Measurements from ENCODE around the gene NTRK1. TPM values are rescaled to one million over a fixed set of nuclear protein-coding genes. Genes with fewer than 3 reads are reported as not detected.
A peak's percentile ranks its signal among the peaks of the same experiment; 100 is the strongest.

NTRK1 gene
- total RNA-seq, 3 donors from 2014 or later: 0.16 to 4.9 (median 0.73) TPM

GRCh38 chr1:156897078-156897825 lies 36.6 kb downstream of the NTRK1 start:
- Histone ChIP-seq H3K27me3 (peaks cover 0 to 12% of the 10 kb centered on the region in 2 donors), H3K4me1 (peaks cover 0 to 9% of the 10 kb centered on the region in 2 donors), H3K4me3 (peak overlapping the region in 2 of 3 donors; percentile 16 to 40), H3K27ac (peak overlapping the region; percentile 68 to 97), H3K9me3 (no peaks in the 10 kb centered on the region), H3K36me3 (no peaks in the 10 kb centered on the region)
- DNase-seq (ENCODE audit: low spot score in 2 of 2): no peak
- no peak for TF ChIP-seq POLR2AphosphoS5 (IDR thresholded peaks at IDR 0.05)
- intact Hi-C loops (cut with DNase I; ENCODE audit: low total_unique reads): no loop called here

GRCh38 chr1:156898161-156898566 lies 37.5 kb downstream of the NTRK1 start:
- DNase-seq (ENCODE audit: low spot score in 2 of 2): no peak
- peak overlapping the region in 1 of 3 donors; percentile 40 for H3K4me3 ChIP-seq
- intact Hi-C loops (cut with DNase I; ENCODE audit: low total_unique reads): no loop called here
- H3K27me3 ChIP-seq: peaks cover 0 to 9% of the 10 kb centered on the region in 2 donors
- peaks cover 0 to 14% of the 10 kb centered on the region in 2 donors for H3K4me1 ChIP-seq
- peak overlapping the region; percentile 68 to 97 for H3K27ac ChIP-seq
- H3K9me3 ChIP-seq: no peaks in the 10 kb centered on the region
- H3K36me3 ChIP-seq: no peaks in the 10 kb centered on the region
- TF ChIP-seq POLR2AphosphoS5 (IDR thresholded peaks at IDR 0.05): no peak
- no peak for TF ChIP-seq CTCF (IDR thresholded peaks at IDR 0.05)
- TF ChIP-seq POLR2A (IDR thresholded peaks at IDR 0.05): no peak

GRCh38 chr1:156898971-156899664 lies 38.5 kb downstream of the NTRK1 start:
- H3K36me3 ChIP-seq: no peaks in the 10 kb centered on the region
- no peak overlapping the region for H3K4me3 ChIP-seq
- intact Hi-C loops (cut with DNase I; ENCODE audit: low total_unique reads): no loop called here
- no peak for TF ChIP-seq POLR2A (IDR thresholded peaks at IDR 0.05)
- TF ChIP-seq CTCF (IDR thresholded peaks at IDR 0.05): no peak
- H3K27me3 ChIP-seq: no peaks in the 10 kb centered on the region
- peaks cover 0 to 17% of the 10 kb centered on the region in 2 donors for H3K4me1 ChIP-seq
- H3K27ac ChIP-seq: peak overlapping the region; percentile 68 to 97
- H3K9me3 ChIP-seq: no peaks in the 10 kb centered on the region
- no peak for DNase-seq (ENCODE audit: low spot score in 2 of 2)

GRCh38 chr1:156899956-156900718 lies 39.5 kb downstream of the NTRK1 start:
- no peaks in the 10 kb centered on the region for H3K36me3 ChIP-seq
- no peak for TF ChIP-seq CTCF (IDR thresholded peaks at IDR 0.05)
- peak overlapping the region; percentile 13 to 97 for H3K27ac ChIP-seq
- H3K4me1 ChIP-seq: peaks cover 0 to 17% of the 10 kb centered on the region in 2 donors
- peak overlapping the region in 1 of 3 donors; percentile 30 for H3K4me3 ChIP-seq
- no peak for DNase-seq (ENCODE audit: low spot score in 2 of 2)
- intact Hi-C loops (cut with DNase I; ENCODE audit: low total_unique reads): no loop called here
- H3K9me3 ChIP-seq: no peaks in the 10 kb centered on the region
- no peaks in the 10 kb centered on the region for H3K27me3 ChIP-seq

- Histone ChIP-seq H3K4me1 (peaks cover 0 to 17% of the 10 kb centered on the region in 2 donors), H3K27me3 (no peaks in the 10 kb centered on the region), H3K4me3 (no peak overlapping the region), H3K9me3 (no peaks in the 10 kb centered on the region), H3K27ac (peak overlapping the region; percentile 33 to 97), H3K36me3 (no peaks in the 10 kb centered on the region)
- TF ChIP-seq CTCF (IDR thresholded peaks at IDR 0.05): no peak
- TF ChIP-seq POLR2AphosphoS5 (IDR thresholded peaks at IDR 0.05): no peak
- intact Hi-C loops (cut with DNase I; ENCODE audit: low total_unique reads): no loop called here
- no peak for DNase-seq (ENCODE audit: low spot score in 2 of 2)
Measured at GRCh38 chr1:156900896-156901589, 40.4 kb downstream of the NTRK1 start.

Data from breast epithelium (tissue), 4 donors.